Colonic mucosa (tissue), 4 donors: ENCODE measurements around the gene MCU. TPM values are rescaled to one million over a fixed set of nuclear protein-coding genes. Genes with fewer than 3 reads are reported as not detected.

Experiments used
- DNase-seq: peaks from one replicate; pipeline ENCODE4 v3.0.0-alpha.2; 2020
- H3K27ac ChIP-seq: fragments of 200-600 bp; one replicate; pipeline ENCODE4 v1.8.0; 2021
- H3K27me3 ChIP-seq: fragments of 200-600 bp; one replicate; pipeline ENCODE4 v1.8.0; 2021
- H3K36me3 ChIP-seq: fragments of 200-600 bp; one replicate; pipeline ENCODE4 v1.8.0; 2021
- H3K4me1 ChIP-seq: fragments of 200-600 bp; one replicate; pipeline ENCODE4 v1.8.0; 2021; ENCODE audit warnings: mild to moderate bottlenecking
- H3K4me3 ChIP-seq: fragments of 200-600 bp; one replicate; pipeline ENCODE4 v1.8.0; 2021
- H3K9ac ChIP-seq, 2 donors: one replicate each; pipeline ENCODE4 v1.7.0; 2013; ENCODE audit warnings: control low read depth in 2 of 2, low read depth in 2 of 2, low read length in 2 of 2
- H3K9me3 ChIP-seq: fragments of 200-600 bp; one replicate; pipeline ENCODE4 v1.8.0; 2021
- CTCF ChIP-seq: fragments of 200-600 bp; IDR thresholded peaks from one replicate; pipeline ENCODE4 v1.8.0; 2022; ENCODE audit warnings: antibody characterized with exemption, mild to moderate bottlenecking
- intact Hi-C: fragments of 100-400 bp; cut with DNase I; formaldehyde crosslinking; loops from one replicate; pipeline ENCODE4 v1.14.1; 2022
- total RNA-seq, 2 donors: library from RNA; stranded (reverse); fragmentation: NEBNext Ultra II Directional in 1 of 2; extraction: Animal tissue kit (Norgen Biotek cat#: 25700) in 1 of 2; gene quantifications; one replicate each; pipeline ENCODE4 v1.2.1, GENCODE V29; 2021
- donor health status: healthy.
- donor health status: DM: no; HTN: no; CAD: no.
- donor health status: DM: no; HTN: no; CAD: no.

The MCU gene
- total RNA-seq, 2 donors from 2014 or later, result 88.7 to 109 TPM

- no peaks in the 10 kb centered on the region for H3K27me3 ChIP-seq
- DNase-seq, result no peak
- no peak overlapping the region for H3K9ac ChIP-seq
- H3K27ac ChIP-seq, result no peak overlapping the region
- no peak for TF ChIP-seq CTCF
- H3K36me3 ChIP-seq, result no peaks in the 10 kb centered on the region
- no peak overlapping the region for H3K4me3 ChIP-seq
- H3K9me3 ChIP-seq, result no peaks in the 10 kb centered on the region
- no peaks in the 10 kb centered on the region for H3K4me1 ChIP-seq
- intact Hi-C loops, result no loop called here
These were observed 196.3 kb downstream of the MCU start for GRCh38 chr10:72888151-72888638.

- no peak for DNase-seq
- no peak for TF ChIP-seq CTCF
- Histone ChIP-seq H3K9ac (no peak overlapping the region), H3K4me3 (no peak overlapping the region), H3K36me3 (no peaks in the 10 kb centered on the region), H3K9me3 (no peaks in the 10 kb centered on the region), H3K27me3 (no peaks in the 10 kb centered on the region), H3K27ac (no peak overlapping the region), H3K4me1 (no peaks in the 10 kb centered on the region)
- intact Hi-C loops, result no loop called here
These were observed 197.5 kb downstream of the MCU start for GRCh38 chr10:72889391-72889831.

- Histone ChIP-seq H3K9ac (no peak overlapping the region), H3K4me1 (no peaks in the 10 kb centered on the region), H3K27ac (no peak overlapping the region), H3K9me3 (no peaks in the 10 kb centered on the region), H3K4me3 (no peak overlapping the region), H3K36me3 (no peaks in the 10 kb centered on the region), H3K27me3 (no peaks in the 10 kb centered on the region)
- intact Hi-C loops, result no loop called here
- no peak for DNase-seq
- no peak for TF ChIP-seq CTCF
These were observed 198.1 kb downstream of the MCU start for GRCh38 chr10:72890086-72890485.

GRCh38 chr10:72893136-72893798 is 201.3 kb downstream of the MCU start, which contains the start of gene OIT3:
Gene OIT3 (plus strand): TSS chr10:72893739. CDS start chr10:72893799, 60 bp downstream.
- H3K27me3 ChIP-seq, result no peaks in the 10 kb centered on the region
- TF ChIP-seq CTCF, result no peak
- H3K4me3 ChIP-seq, result no peak within 1 kb of the TSS
- no peak within 1 kb of the TSS for H3K27ac ChIP-seq
- no peak for DNase-seq
- no peaks in the 10 kb centered on the region for H3K9me3 ChIP-seq
- H3K36me3 ChIP-seq, result no peaks in the 10 kb centered on the region
- H3K4me1 ChIP-seq, result no peaks in the 10 kb centered on the region
- H3K9ac ChIP-seq, result no peak within 1 kb of the TSS
- intact Hi-C loops, result no loop called here

- no peaks in the 10 kb centered on the region for H3K27me3 ChIP-seq
- DNase-seq, result no peak
- H3K4me1 ChIP-seq, result no peaks in the 10 kb centered on the region
- no peak overlapping the region for H3K27ac ChIP-seq
- no peak overlapping the region for H3K9ac ChIP-seq
- no peaks in the 10 kb centered on the region for H3K9me3 ChIP-seq
- H3K36me3 ChIP-seq, result no peaks in the 10 kb centered on the region
- intact Hi-C loops, result no loop called here
- TF ChIP-seq CTCF, result no peak
- H3K4me3 ChIP-seq, result no peak overlapping the region
These were observed 203.4 kb downstream of the MCU start for GRCh38 chr10:72895236-72895850.
